CD14-positive monocyte (primary cell): ENCODE data around the gene ATAD5. TPM values are rescaled to one million over a fixed set of nuclear protein-coding genes. Genes with fewer than 3 reads are reported as not detected.

ENCODE experiments used
- DNase-seq, 3 donors: peaks; one replicate each; pipeline ENCODE4 v3.0.0-alpha.2; 2011 to 2022
- H2AFZ ChIP-seq: 2 replicates; pipeline ENCODE4 v1.6.0; 2012; ENCODE audit warnings: mild to moderate bottlenecking, low read depth, low read length, inconsistent platforms; ENCODE audit not compliant: insufficient read depth, poor library complexity, severe bottlenecking
- H3K27ac ChIP-seq, 2 donors: 1 replicate in 1 of 2; 2 replicates in 1 of 2; pipeline ENCODE4 v1.5.1; 2012 to 2013; ENCODE audit warnings: low read length in 2 of 2, control low read depth in 1 of 2, inconsistent platforms in 1 of 2, low read depth in 1 of 2, mild to moderate bottlenecking in 1 of 2
- H3K27me3 ChIP-seq, 2 donors: one replicate each; pipeline versions ENCODE4 v1.6.0 to v1.6.1; 2011 to 2013; ENCODE audit warnings: low read length in 2 of 2; ENCODE audit not compliant: control insufficient read depth in 2 of 2, insufficient read depth in 2 of 2
- H3K36me3 ChIP-seq, 2 donors: replicated peaks in 1 of 2; 1 replicate in 1 of 2; 2 replicates in 1 of 2; pipeline versions ENCODE4 v1.5.1 to v1.6.1; 2012 to 2013; ENCODE audit warnings: low read length in 2 of 2, control low read depth in 1 of 2, inconsistent platforms in 1 of 2, mild to moderate bottlenecking in 1 of 2; ENCODE audit not compliant: insufficient read depth in 2 of 2, control insufficient read depth in 1 of 2
- H3K4me1 ChIP-seq, 2 donors: 1 replicate in 1 of 2; 2 replicates in 1 of 2; pipeline versions ENCODE4 v1.5.1 to v1.6.1; 2012 to 2013; ENCODE audit warnings: low read length in 2 of 2, control low read depth in 1 of 2, inconsistent platforms in 1 of 2, mild to moderate bottlenecking in 1 of 2, moderate library complexity in 1 of 2; ENCODE audit not compliant: insufficient read depth in 2 of 2, control insufficient read depth in 1 of 2
- H3K4me2 ChIP-seq: replicated peaks from 2 replicates; pipeline ENCODE3; 2012; ENCODE audit warnings: low read length, moderate library complexity, mild to moderate bottlenecking; ENCODE audit not compliant: poor library complexity, severe bottlenecking; ENCODE audit errors: extremely low read depth
- H3K4me3 ChIP-seq, 3 experiments: fragments of 200-600 bp in 1 of 3; sonication (generic) in 1 of 3; replicated peaks in 1 of 3; 1 replicate in 2 of 3; 2 replicates in 1 of 3; pipeline ENCODE4 v1.5.1; 2011 to 2013; ENCODE audit warnings: low read length in 3 of 3, mild to moderate bottlenecking in 3 of 3, control low read depth in 2 of 3, low read depth in 2 of 3, inconsistent platforms in 1 of 3, moderate library complexity in 1 of 3
- H3K79me2 ChIP-seq: 2 replicates; pipeline ENCODE4 v1.6.0; 2012; ENCODE audit warnings: mild to moderate bottlenecking, control low read depth, inconsistent platforms, low read length, moderate library complexity; ENCODE audit not compliant: insufficient read depth
- H3K9ac ChIP-seq: 2 replicates; pipeline ENCODE4 v1.6.0; 2017; ENCODE audit warnings: low read length, mild to moderate bottlenecking; ENCODE audit not compliant: insufficient read depth, poor library complexity, severe bottlenecking
- H3K9me3 ChIP-seq, 2 donors: replicated peaks in 1 of 2; 1 replicate in 1 of 2; 2 replicates in 1 of 2; pipeline versions ENCODE4 v1.5.1 to v1.6.1; 2012 to 2013; ENCODE audit warnings: low read length in 2 of 2, control low read depth in 1 of 2; ENCODE audit not compliant: control insufficient read depth in 1 of 2, insufficient read depth in 1 of 2
- H4K20me1 ChIP-seq: 2 replicates; pipeline ENCODE4 v1.6.0; 2012; ENCODE audit warnings: mild to moderate bottlenecking, low read length, control low read depth, moderate library complexity; ENCODE audit not compliant: insufficient read depth
- H3K27ac Mint-ChIP-seq, 7 donors: one replicate each; pipeline ENCODE4 v1.8.0; 2020; ENCODE audit warnings: mild to moderate bottlenecking in 7 of 7, mixed read lengths in 7 of 7, moderate library complexity in 6 of 7, inconsistent platforms in 2 of 7
- H3K27me3 Mint-ChIP-seq, 3 donors: one replicate each; pipeline ENCODE4 v1.8.0; 2021 to 2022; ENCODE audit warnings: low read depth in 3 of 3, mild to moderate bottlenecking in 3 of 3, mixed read lengths in 3 of 3, moderate library complexity in 3 of 3, inconsistent platforms in 1 of 3
- H3K36me3 Mint-ChIP-seq, 2 donors: one replicate each; pipeline ENCODE4 v1.8.0; 2020; ENCODE audit warnings: mixed read lengths in 2 of 2, inconsistent platforms in 1 of 2, mild to moderate bottlenecking in 1 of 2
- H3K4me1 Mint-ChIP-seq: one replicate; pipeline ENCODE4 v1.8.0; 2020; ENCODE audit warnings: mild to moderate bottlenecking, mixed read lengths
- H3K4me3 Mint-ChIP-seq, 2 donors: one replicate each; pipeline ENCODE4 v1.8.0; 2020; ENCODE audit warnings: mild to moderate bottlenecking in 2 of 2, mixed read lengths in 2 of 2, moderate library complexity in 1 of 2
- H3K9me3 Mint-ChIP-seq, 7 donors: one replicate each; pipeline ENCODE4 v1.8.0; 2020 to 2022; ENCODE audit warnings: mixed read lengths in 7 of 7, mild to moderate bottlenecking in 6 of 7, moderate library complexity in 6 of 7, inconsistent platforms in 2 of 7
- WGBS: methylation state at CpG from one replicate; pipeline ENCODE4 v1.1.5; 2013; ENCODE audit warnings: missing lambda C conversion rate; ENCODE audit not compliant: insufficient coverage; 5-methylcytosine and 5-hydroxymethylcytosine counted together
- intact Hi-C, 2 donors: fragments of 100-400 bp; cut with micrococcal nuclease; formaldehyde crosslinking; loops; one replicate each; pipeline versions ENCODE4 v1.15.0 to v1.15.1; 2023
- polyA plus RNA-seq, 3 donors: library from polyadenylated mRNA; depleted of rRNA in 1 of 3; unstranded in 2 of 3; stranded (reverse) in 1 of 3; fragments of 300-500 nt in 2 of 3; fragments of >200 nt in 1 of 3; fragmentation: Illumina TruSeq in 2 of 3; gene quantifications; 1 replicate in 2 of 3; 2 replicates in 1 of 3; pipeline ENCODE4 v1.2.3, GENCODE V29; 2012 to 2021
- TF ChIP-seq, protein P1 (sequence below): fragments of 200-600 bp; IDR thresholded peaks from one replicate; pipeline ENCODE4 v1.8.0; 2022; ENCODE audit warnings: antibody characterized with exemption, mild to moderate bottlenecking

Gene ATAD5
- polyA plus RNA-seq, 3 donors = 0.24 to 0.57 (median 0.42) TPM

GRCh38 chr17:30886187-30886586 lies 54.4 kb downstream of the ATAD5 start:
- no peaks in the 10 kb centered on the region for H3K27me3 ChIP-seq
- intact Hi-C loops = no loop called here
- H3K9ac ChIP-seq = no peak overlapping the region
- TF ChIP-seq, protein P1, sequence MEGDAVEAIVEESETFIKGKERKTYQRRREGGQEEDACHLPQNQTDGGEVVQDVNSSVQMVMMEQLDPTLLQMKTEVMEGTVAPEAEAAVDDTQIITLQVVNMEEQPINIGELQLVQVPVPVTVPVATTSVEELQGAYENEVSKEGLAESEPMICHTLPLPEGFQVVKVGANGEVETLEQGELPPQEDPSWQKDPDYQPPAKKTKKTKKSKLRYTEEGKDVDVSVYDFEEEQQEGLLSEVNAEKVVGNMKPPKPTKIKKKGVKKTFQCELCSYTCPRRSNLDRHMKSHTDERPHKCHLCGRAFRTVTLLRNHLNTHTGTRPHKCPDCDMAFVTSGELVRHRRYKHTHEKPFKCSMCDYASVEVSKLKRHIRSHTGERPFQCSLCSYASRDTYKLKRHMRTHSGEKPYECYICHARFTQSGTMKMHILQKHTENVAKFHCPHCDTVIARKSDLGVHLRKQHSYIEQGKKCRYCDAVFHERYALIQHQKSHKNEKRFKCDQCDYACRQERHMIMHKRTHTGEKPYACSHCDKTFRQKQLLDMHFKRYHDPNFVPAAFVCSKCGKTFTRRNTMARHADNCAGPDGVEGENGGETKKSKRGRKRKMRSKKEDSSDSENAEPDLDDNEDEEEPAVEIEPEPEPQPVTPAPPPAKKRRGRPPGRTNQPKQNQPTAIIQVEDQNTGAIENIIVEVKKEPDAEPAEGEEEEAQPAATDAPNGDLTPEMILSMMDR = no peak
- no peak overlapping the region for H3K27ac ChIP-seq
- H3K79me2 ChIP-seq = no peaks in the 10 kb centered on the region
- H4K20me1 ChIP-seq = no peaks in the 10 kb centered on the region
- peaks cover 9 to 29% of the 10 kb centered on the region in 2 donors for H3K36me3 ChIP-seq
- H3K4me3 Mint-ChIP-seq = no peak overlapping the region
- H3K4me1 Mint-ChIP-seq = no peaks in the 10 kb centered on the region
- H3K9me3 ChIP-seq = no peaks in the 10 kb centered on the region
- no peak for DNase-seq
- H2AFZ ChIP-seq = no peak overlapping the region
- H3K4me1 ChIP-seq = no peaks in the 10 kb centered on the region
- peaks cover 0 to 2% (median 0%) of the 10 kb centered on the region in 7 donors for H3K9me3 Mint-ChIP-seq
- no CpG with 5 or more reads among the region's 5 CpGs for WGBS
- H3K4me2 ChIP-seq = no peak overlapping the region
- H3K4me3 ChIP-seq = no peak overlapping the region
- H3K36me3 Mint-ChIP-seq = peaks cover 5 to 31% of the 10 kb centered on the region in 2 donors
- H3K27ac Mint-ChIP-seq = no peak overlapping the region
- peaks cover 0 to 1% (median 0%) of the 10 kb centered on the region in 3 donors for H3K27me3 Mint-ChIP-seq

- Histone ChIP-seq H3K27ac (no peak overlapping the region), H3K27me3 (no peaks in the 10 kb centered on the region), H3K79me2 (peaks cover 14% of the 10 kb centered on the region), H2AFZ (no peak overlapping the region), H3K9me3 (no peaks in the 10 kb centered on the region), H3K4me2 (no peak overlapping the region), H3K36me3 (peaks cover 25 to 60% of the 10 kb centered on the region in 2 donors), H4K20me1 (no peaks in the 10 kb centered on the region), H3K4me3 (no peak overlapping the region), H3K4me1 (no peaks in the 10 kb centered on the region), H3K9ac (no peak overlapping the region)
- Mint-ChIP-seq H3K4me3 (no peak overlapping the region), H3K27ac (peak overlapping the region in 1 of 7 donors; percentile 57), H3K9me3 (no peaks in the 10 kb centered on the region), H3K36me3 (peaks cover 20 to 50% of the 10 kb centered on the region in 2 donors), H3K4me1 (no peaks in the 10 kb centered on the region), H3K27me3 (no peaks in the 10 kb centered on the region)
- no peak for DNase-seq
- TF ChIP-seq, protein P1 = no peak
- intact Hi-C loops = no loop called here
- WGBS = 100% methylated on average over 1 of the region's 3 CpGs
Observed at GRCh38 chr17:30894236-30894635, 62.5 kb downstream of the ATAD5 start.
